Measurements from ENCODE around the gene TSPAN18.

The TSPAN18 gene

DNA sequence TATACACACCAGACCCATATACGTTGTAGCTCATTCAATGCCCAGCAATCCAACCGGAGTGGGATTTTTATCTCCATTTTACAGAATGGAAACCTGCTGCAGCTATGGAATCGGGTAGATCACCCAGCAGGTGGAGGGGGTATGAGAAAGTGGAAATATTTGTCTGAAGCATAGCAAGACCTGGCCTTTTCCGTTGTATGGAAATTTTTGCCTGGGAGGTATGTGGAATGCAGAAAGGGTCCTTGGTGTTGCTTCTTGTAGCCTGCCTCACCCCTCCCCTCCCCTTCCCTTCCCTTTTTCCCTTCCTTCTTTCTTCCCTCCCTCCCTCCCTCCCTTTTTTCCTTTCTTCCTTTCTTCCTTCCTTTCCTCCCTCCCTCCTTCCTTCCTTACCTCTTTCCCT is 15.2 kb downstream of the TSPAN18 start:
- DNase-seq: no peak

GRCh38 chr11:44742508-44743246 is 15.9 kb downstream of the TSPAN18 start:
- DNase-seq: no peak

DNA sequence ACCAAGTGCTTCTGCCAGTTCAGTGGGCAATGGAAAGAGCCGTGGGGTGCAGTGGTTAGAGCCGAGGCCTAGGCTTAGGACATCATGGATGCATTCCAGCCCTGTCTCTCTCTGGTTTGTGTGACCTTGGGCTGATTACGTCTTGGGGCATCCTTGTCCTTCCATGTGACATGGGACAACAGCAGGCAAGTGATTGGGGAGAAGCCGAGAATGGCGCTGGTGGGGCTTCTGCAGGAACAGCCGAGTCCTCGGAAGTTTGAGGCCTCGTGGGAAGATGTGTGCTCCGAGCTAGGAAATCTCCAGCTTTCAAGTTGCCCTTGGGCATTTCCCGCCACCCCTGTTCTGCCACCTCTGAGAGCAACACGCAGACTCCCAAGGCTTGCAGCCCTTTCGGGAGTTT is 16.6 kb downstream of the TSPAN18 start:
- no peak for DNase-seq

- DNase-seq: no peak
Observed at GRCh38 chr11:44743959-44744557, 17.3 kb downstream of the TSPAN18 start.

GRCh38 chr11:44746894-44747293 is 20.1 kb downstream of the TSPAN18 start:
- no peak for DNase-seq

GRCh38 chr11:44747316-44747715 is 20.6 kb downstream of the TSPAN18 start:
- no peak for DNase-seq

GRCh38 chr11:44747836-44748235 is 21.1 kb downstream of the TSPAN18 start:
- no peak for DNase-seq

GRCh38 chr11:44748606-44749005 is 21.8 kb downstream of the TSPAN18 start:
- no peak for DNase-seq

DNA sequence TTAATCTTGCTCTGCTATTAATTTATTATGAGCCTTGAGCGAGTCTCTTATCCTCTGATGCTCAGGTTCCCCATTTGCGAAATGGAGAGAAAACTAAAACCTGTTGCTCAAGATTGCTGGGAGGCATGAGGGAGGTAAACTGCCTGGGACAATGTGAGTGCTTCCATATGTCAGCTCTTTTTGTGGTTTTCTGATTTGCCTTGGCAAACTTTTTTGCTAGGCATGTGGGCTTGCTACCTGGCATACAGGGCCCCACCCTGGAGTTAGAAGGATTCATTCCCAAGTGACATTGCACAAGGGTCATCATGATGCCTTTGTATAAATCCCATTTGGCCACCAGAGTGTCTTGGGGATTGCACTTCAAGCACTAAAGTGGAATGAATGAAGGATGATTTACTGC is 22.4 kb downstream of the TSPAN18 start:
- no peak for DNase-seq

- no peak for DNase-seq
Observed at GRCh38 chr11:44750551-44751465, 24.0 kb downstream of the TSPAN18 start.

- no peak for DNase-seq
Observed at GRCh38 chr11:44752300-44752699, 25.5 kb downstream of the TSPAN18 start.

GRCh38 chr11:44752713-44753112 is 26.0 kb downstream of the TSPAN18 start:
- no peak for DNase-seq

DNA sequence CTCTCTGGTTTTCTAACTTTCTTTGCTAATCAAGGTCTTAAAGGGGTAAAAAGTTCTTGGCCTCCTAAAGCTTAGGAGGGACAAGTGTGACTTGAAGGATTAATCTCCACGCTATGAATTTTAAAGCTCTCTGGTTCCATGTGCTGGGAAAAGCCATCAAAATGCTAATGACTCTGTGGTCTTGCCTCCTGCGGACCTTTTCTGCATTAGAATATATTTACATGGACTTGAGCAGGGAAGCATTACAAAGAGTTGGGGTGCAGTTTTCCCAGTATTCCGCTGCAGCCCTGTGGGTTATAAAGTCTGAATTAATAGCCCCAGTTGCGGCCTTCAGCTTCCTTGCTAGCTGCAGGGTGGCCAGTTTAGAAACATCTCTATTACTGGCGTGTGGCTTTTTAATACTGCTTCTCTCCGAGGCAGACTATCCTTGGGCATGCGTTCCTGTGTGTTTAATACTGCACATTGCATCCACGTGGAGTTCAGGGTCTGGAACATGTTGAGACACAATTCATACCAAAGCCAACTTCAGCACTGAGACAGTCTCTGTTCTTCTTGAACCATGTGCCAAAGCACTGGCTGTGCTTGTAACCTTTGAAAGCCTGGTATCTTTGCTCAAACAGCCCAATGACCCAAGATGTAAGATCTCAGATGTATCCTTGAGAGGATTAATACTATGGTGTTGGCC is 27.3 kb downstream of the TSPAN18 start:
- no peak for DNase-seq

DNA sequence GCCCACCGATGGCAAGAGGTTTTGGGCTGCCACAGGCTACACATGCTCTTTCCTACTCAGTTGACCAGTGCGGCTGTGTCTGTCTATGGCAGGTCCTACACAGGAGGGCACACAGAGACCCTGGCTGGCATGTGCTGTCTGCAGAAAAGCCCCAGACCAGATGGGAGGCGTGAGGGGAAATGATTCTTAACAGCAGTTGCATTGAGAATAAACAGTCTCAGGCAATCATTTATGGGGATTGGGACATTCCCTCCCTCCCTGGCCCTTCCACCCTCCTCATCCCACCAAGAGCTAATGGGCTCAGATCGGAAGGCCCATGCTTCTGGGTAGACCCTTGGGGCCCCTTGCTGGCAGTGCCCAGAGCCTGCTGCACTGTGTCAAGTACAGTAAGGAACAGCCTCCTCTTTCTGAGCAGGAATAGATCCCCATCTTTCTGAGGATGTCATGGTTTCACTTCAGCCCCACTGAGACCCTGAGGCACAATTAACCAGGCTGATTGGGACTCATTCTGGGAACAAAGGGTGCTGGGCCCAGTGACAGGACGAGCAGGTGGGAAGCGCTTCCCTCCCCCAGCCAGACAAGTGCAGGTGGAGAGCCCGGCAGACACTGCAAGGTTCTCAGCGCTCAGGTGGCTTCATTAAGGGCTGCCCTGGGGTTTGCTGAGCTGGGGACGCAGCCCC is 28.3 kb downstream of the TSPAN18 start:
- no peak for DNase-seq

DNA sequence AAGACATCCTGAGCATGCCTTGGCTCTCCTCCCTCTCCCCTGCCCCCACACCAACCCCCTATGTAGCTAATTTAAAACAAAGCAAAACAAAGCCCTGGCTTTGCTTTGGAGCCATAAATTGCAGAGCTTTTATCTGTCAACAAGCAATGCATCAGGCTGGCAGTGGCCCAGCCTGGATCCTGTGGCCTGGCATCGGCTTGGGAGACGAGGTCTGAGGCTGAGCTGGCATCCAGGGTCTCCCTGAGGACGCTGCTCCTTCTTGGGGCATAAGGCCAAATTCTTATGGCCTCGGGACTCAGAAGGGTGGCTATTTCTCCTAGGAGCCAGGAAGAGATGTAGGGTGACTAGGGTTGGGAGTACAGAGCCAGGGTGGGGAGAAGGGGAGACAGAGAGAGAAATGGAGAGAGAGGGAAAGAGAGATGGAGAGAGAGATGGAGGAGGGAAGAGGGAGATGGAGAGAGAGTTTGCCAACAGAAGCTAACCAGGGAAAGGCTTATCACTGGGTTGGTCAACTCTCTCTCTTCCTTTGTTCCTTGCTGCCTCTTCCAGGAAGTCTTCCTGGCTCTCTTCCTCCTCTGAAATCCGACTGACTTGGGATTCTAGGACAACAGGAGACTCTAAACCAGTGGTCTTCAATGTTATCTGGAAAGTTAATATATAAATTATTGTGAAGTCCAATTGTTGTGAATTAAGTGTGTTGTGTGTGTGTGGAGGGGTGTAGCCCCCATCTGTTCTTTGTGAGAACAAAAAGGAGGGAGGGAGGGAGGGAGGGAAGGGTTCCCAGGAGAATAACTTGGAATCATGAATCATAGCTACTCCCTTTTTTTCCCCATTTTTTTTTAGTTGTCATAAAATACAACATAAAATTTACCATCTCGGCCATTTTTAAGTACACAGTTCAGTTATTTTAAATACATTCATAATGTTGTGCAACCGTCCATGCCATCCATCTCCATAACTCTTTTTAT is 29.1 kb downstream of the TSPAN18 start:
- DNase-seq: no peak

- no peak for DNase-seq
Observed at GRCh38 chr11:44758983-44759382, 32.2 kb downstream of the TSPAN18 start.

GRCh38 chr11:44759743-44760476 is 33.1 kb downstream of the TSPAN18 start:
- no peak for DNase-seq

- no peak for DNase-seq
Observed at GRCh38 chr11:44760477-44760872, 33.7 kb downstream of the TSPAN18 start.

- DNase-seq: no peak
Observed at GRCh38 chr11:44760917-44761550, 34.3 kb downstream of the TSPAN18 start.

DNA sequence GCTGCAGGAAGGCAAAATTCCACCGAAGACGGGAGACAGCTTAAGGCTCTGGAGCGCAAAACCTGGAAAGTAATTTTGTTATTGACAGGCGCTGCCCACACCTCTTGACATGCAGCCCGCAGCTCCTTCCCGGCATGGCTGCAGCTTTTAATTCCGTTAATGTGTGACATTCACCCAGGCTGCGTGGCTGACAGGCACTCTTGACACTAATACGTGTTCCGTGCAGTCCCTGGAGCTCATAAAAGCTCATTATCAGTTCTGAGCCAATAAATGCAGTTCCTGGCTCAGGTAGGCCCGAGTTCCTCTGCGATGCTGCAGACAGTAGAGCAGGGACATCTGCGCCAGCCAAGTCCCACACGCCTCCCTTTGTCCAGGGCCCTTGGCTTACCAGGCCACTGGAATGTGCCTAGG is 34.8 kb downstream of the TSPAN18 start:
- no peak for DNase-seq

All from NCI-H748 treated with DMSO at 0.1 percent for 48 hours (cell line).